Adipocyte (in vitro differentiated cells): ENCODE data around the gene PRKAA1.
"Not testable (repeated sequence)": the region's sequence is repeated elsewhere in the genome, so short reads cannot be mapped to it uniquely, and the experiment has no call there.

ENCODE experiments used
- DNase-seq: peaks from one replicate; pipeline ENCODE4 v3.0.0-alpha.2; 2015; ENCODE audit warnings: low read depth
- H3K27me3 ChIP-seq: replicated peaks from 2 replicates; pipeline ENCODE4 v1.7.0; 2013; ENCODE audit warnings: mild to moderate bottlenecking, low read length, moderate library complexity; ENCODE audit not compliant: control insufficient read depth, insufficient read depth
- H3K36me3 ChIP-seq: 2 replicates; pipeline ENCODE4 v1.7.0; 2013; ENCODE audit warnings: low read length, mild to moderate bottlenecking, moderate library complexity; ENCODE audit not compliant: control insufficient read depth, insufficient read depth, severe bottlenecking
- H3K4me1 ChIP-seq: 2 replicates; pipeline ENCODE4 v1.7.0; 2013; ENCODE audit warnings: mild to moderate bottlenecking, low read length, moderate library complexity; ENCODE audit not compliant: control insufficient read depth, insufficient read depth
- H3K4me3 ChIP-seq: 2 replicates; pipeline ENCODE4 v1.7.0; 2013; ENCODE audit warnings: mild to moderate bottlenecking, low read length, moderate library complexity
- H3K9ac ChIP-seq: 2 replicates; pipeline ENCODE4 v1.7.0; 2013; ENCODE audit warnings: mild to moderate bottlenecking, low read length, moderate library complexity
- H3K9me3 ChIP-seq: 2 replicates; pipeline ENCODE4 v1.7.0; 2013; ENCODE audit warnings: mild to moderate bottlenecking, low read length, moderate library complexity; ENCODE audit not compliant: control insufficient read depth

PRKAA1 gene

DNA sequence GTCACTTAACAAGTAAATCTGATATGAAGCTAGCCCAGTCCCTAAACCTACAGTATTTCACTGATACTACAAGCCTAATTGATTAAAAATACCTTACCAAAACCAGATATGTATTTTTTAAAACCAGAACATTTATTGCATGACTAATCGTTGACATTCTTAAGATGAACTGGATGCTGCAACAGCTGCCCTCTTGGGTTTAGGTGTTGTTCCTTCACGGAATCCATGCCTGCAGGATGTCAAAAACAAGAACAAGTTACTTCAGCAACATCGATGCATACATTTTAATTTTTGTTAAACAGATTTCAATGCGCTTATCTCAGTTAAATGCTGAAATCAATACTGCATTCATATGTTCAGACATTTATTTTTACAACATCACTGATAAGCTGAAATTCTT lies 34.2 kb upstream of the PRKAA1 start:
- Histone ChIP-seq H3K9me3 (no peaks in the 10 kb centered on the region), H3K27me3 (no peaks in the 10 kb centered on the region), H3K4me3 (peak overlapping the region; percentile 95), H3K9ac (peak overlapping the region; percentile 98), H3K4me1 (peaks cover 44% of the 10 kb centered on the region), H3K36me3 (peaks cover 68% of the 10 kb centered on the region)
- no peak for DNase-seq

DNA sequence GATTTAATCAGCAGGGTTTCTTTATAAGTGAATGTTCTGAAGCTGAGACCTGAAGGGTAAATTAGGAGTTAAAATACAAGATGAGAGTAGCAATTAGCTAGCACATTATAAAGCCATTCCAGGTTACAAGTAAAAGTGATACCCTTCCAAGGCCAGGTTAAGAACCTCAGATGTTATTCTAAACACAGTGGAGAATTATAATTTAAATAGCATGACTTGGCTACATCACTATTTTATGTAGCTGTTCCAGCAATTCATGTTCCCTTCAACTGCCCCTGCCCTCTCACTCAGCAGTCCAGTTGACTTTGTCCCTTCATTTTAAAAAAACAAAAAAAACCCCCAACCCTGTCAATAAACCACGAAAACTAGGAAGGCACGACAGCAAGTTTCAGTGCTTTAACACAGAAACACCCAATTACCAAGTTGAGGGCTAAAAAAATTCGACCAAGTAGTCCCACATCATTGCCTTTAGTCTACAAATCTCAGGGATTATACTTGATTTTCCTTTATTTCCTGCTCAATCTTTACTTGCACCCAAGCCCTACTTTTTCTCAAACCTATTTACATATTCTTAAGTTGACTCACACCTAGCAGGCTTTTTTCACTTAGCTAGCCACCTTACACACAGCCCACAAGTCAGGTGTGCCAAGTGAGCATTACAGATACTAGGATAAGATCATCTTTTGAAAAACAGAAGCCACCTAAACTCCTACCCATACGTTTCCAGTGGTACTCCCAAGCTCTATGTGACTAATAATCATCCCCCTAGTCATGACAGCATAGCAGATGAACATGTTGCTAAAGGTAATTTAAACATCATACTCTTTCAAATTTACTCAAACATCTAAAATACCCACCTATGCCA lies 33.4 kb upstream of the PRKAA1 start:
- Histone ChIP-seq H3K9ac (no peak overlapping the region), H3K36me3 (peaks cover 76% of the 10 kb centered on the region), H3K4me1 (peaks cover 43% of the 10 kb centered on the region), H3K9me3 (no peaks in the 10 kb centered on the region), H3K4me3 (peak overlapping the region; percentile 95), H3K27me3 (no peaks in the 10 kb centered on the region)
- DNase-seq: no peak

DNA sequence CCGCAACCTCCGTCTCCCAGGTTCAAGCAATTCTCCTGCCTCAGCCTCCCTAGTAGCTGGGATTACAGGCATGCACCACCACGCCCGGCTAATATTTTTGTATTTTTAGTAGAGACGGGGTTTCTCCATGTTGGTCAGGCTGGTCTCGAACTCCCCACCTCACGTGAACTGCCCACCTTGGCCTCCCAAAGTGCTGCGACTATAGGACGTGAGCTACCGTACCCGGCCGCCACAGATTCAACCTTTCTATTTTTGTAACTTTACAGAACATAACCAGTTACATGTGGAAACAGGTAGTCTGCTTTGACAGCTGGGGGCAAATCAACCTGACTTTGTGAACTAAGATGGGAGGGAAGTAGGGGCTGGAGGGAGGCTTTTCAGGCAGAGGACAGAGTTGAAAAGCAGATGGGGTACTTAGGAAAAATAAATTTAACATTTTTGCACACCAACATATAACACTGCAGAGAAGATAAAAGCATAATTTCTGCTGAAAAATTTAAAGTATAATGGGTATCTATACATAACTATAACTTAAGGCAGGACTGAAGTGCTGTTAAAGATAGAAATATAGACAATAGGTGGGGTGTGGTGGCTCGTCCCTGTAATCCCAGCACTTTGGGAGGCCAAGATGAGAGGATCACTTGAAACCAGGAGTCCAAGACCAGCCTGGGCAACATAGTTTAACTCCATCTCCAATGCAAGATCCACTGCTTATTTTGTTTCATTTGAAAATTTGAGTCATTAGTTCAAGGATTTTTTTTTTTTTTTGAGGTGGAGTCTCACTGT lies 31.8 kb upstream of the PRKAA1 start:
- Histone ChIP-seq H3K4me1 (peaks cover 33% of the 10 kb centered on the region), H3K9me3 (no peaks in the 10 kb centered on the region), H3K36me3 (peaks cover 87% of the 10 kb centered on the region), H3K9ac (no peak overlapping the region), H3K4me3 (no peak overlapping the region), H3K27me3 (no peaks in the 10 kb centered on the region)
- no peak for DNase-seq

DNA sequence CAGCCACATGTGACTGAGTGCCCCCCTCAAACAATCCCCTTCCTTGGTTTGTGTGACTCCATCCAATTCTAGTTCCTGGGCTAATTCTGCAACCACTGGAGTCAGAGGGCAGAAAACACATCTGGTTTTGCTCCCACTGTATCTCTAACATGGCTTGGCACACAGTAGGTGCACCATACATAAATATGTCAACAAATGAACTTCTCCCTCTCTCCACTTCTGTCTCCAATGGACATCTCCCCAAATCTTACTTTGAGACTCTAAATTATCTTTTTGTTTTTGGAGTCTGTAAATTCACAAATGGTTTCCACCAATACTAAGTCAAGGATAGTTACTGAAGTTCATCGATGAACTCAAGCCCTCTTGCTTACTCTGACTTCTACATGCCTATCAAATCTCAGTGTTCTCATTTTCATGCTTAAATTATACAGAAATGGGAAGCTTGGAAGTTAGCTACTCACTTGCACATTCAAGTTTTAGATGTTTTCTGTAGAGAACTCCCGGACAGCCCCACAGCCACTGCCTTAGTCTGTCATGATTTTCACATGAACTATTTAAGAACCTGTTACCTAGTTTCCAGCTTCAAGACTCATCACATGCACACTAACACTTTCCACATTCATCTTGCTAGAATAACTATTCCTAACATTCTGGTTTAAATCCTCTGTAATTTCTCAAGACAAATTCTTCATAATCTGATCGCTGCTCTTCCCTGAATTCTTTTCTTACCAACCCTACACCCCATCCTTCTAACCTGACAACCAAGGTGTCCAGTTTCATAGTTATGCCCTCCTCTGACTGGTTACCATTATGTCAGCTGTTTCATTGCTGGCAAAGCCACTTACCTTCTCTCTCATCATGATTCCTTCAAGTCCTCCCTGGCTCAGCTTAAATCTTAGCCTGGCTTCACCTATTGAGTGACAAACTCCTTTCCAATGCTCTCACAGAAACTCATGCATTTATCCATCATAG lies 30.8 kb upstream of the PRKAA1 start:
- Histone ChIP-seq H3K4me3 (no peak overlapping the region), H3K36me3 (peaks cover 86% of the 10 kb centered on the region), H3K9ac (no peak overlapping the region), H3K9me3 (no peaks in the 10 kb centered on the region), H3K27me3 (no peaks in the 10 kb centered on the region), H3K4me1 (peaks cover 34% of the 10 kb centered on the region)
- no peak for DNase-seq

DNA sequence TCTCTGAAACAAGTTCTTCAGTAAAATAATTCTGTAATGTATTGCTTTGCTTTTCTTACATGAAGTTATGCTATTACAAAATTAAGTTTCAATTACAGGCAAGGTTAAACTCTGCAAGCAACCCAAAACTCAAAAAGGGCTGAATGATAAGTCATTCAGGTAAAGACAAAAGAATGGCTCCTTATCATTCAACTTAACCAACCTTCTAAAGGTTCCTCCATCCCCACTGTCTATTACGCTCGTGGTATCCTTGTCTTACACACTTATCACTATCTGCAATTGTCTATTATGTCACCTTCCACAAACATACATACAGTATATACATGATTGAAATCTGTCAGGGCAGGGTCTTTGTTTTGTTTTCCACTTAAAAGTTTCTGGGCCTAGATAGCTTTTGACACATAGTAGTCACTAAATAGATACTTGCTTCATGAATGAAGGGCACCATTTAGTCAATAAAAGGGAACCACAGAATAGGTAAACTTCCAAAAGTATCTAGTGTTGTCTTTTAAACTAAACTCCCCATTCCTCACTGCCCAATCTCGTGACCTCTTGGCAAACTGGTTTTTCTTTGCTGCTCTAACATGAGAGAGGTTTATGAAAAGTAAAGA lies 30.0 kb upstream of the PRKAA1 start:
- Histone ChIP-seq H3K9me3 (no peaks in the 10 kb centered on the region), H3K27me3 (no peaks in the 10 kb centered on the region), H3K9ac (no peak overlapping the region), H3K4me1 (peaks cover 30% of the 10 kb centered on the region), H3K36me3 (peaks cover 77% of the 10 kb centered on the region), H3K4me3 (no peak overlapping the region)
- DNase-seq: no peak

DNA sequence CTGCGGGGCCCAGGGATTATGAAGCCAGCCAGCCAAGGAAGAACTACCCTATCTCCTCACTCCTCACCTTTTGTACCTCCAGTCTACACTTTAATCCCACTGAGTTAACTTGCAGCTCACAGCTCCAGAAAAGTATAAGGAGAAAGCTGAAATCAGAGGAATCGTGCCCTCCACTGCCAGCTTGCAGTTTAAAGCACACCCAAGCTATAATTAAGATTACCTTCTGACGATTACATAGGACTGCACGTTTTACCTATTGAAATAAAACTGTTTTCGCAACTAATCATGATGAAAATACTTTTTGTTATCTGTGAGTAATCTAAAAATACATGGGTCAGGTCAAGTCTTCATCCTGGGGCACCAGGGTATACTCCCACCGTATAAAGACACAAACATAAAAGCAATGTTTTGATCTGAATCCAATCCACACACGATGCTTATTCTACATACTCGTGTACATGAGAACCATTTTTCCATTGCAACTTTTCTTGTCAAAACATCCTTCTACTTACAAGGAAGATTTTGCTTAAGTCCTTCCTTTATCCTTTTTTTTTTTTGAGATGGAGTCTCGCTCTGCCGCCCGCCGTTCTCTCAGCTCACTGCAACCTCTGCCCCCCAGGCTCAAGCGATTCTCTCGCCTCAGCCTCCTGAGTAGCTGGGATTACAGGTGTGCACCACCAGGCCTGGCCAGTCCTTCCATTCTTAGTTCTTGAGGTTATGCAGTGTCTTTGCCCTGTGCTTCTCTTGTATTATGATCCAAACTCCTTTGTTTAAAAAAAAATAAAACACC lies 29.2 kb upstream of the PRKAA1 start:
- Histone ChIP-seq H3K4me3 (no peak overlapping the region), H3K4me1 (peaks cover 23% of the 10 kb centered on the region), H3K36me3 (peaks cover 70% of the 10 kb centered on the region), H3K27me3 (no peaks in the 10 kb centered on the region), H3K9ac (no peak overlapping the region), H3K9me3 (no peaks in the 10 kb centered on the region)
- DNase-seq: no peak

DNA sequence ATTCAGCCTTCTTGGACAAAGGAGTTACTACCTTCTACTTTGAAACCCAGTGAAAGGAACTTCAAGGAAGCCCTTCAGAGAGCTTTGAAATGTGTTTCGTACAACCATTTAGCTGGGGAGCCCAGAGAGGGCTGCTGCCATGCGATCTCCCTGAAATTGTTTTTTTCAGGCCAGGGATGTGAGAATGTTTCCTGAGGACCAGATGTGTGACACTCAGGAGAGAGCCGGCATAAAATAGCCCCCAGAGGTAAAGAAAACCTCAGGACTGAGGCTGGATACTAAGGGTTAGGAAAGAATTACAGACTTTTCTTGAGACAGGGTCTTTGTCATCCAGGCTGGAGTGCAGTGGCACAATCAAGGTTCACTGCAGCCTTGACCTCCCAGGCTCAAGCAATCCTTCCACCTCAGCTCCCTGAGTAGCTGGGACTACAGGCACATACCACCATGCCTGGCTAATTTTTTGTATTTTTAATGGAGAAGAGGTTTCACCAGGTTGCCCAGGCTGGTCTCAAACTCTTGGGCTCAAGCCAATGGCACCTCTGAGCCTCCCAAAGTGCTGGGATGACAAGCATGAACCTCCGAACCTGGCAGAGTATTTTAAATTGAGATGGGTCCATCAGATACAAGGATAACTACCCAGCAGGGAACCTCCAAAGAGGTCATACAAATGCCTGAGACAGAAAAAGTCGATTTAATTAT lies 28.5 kb upstream of the PRKAA1 start:
- Histone ChIP-seq H3K27me3 (no peaks in the 10 kb centered on the region), H3K9ac (no peak overlapping the region), H3K9me3 (no peaks in the 10 kb centered on the region), H3K4me3 (no peak overlapping the region), H3K4me1 (peaks cover 16% of the 10 kb centered on the region), H3K36me3 (peaks cover 62% of the 10 kb centered on the region)
- no peak for DNase-seq

DNA sequence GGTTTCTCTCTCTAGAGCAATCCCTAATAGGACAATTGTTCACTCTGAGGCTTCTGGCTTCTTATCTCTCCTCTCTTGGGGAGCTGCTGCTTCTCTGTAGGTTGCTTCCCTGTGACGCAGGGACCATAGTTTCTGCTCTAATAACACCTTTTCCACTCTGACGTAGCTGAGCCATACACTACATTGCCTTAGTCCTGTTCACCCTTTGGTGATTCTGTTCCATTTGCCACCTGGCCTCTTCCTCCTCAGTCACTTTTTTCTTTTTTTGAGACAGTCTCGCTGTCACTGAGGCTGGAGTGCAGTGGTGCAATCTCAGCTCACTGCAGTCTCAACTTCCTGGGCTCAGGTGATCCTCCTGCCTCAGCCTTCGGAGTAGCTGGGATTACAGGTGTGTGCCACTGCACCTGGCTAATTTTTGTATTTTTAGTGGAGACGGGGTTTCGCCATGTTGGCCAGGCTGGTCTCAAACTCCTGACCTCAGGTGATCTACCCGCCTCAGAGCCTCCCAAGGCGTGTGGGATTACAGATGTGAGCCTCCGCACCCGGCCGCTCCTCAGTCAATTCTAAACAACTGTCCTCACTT lies 27.4 kb upstream of the PRKAA1 start:
- not testable (repeated sequence) for H3K9me3 ChIP-seq, H3K4me1 ChIP-seq, H3K4me3 ChIP-seq, H3K27me3 ChIP-seq, DNase-seq, H3K9ac ChIP-seq
- peaks cover 51% of the 10 kb centered on the region for H3K36me3 ChIP-seq

DNA sequence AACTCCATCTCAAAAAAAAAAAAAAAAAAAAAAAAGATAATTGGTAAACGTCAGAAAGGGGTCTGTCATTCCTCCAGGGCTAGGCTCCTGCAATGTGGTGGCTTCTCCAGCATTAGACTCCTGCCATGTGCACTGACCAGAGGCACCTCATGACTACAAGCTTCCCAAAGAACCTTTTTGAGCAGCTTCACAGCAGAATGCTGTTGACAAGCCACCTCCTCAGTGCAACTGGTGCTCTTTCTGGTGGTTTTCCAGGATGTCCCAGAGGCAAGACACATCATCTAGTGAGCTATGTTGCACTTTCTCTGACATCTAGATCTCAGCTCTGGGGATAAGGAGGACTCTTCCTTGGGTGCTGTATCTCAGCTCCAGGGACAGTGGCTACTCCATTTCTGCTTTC lies 25.3 kb upstream of the PRKAA1 start:
- no peaks in the 10 kb centered on the region for H3K27me3 ChIP-seq
- H3K4me3 ChIP-seq: no peak overlapping the region
- H3K36me3 ChIP-seq: peaks cover 30% of the 10 kb centered on the region
- H3K9ac ChIP-seq: no peak overlapping the region
- H3K9me3 ChIP-seq: no peaks in the 10 kb centered on the region
- DNase-seq: no peak
- peaks cover 5% of the 10 kb centered on the region for H3K4me1 ChIP-seq
